ENCODE results near the gene AFF3. TPM values are rescaled to one million over a fixed set of nuclear protein-coding genes. Genes with fewer than 3 reads are reported as not detected.

The AFF3 gene
- total RNA-seq, 1 experiment from 2014 or later, result 0.05 TPM

GRCh38 chr2:100006516-100006915 is 135.9 kb downstream of the AFF3 start:
- Mint-ChIP-seq H3K27ac (ENCODE audit: unreplicated experiment) (no peak overlapping the region), H3K4me1 (ENCODE audit: low read depth, unreplicated experiment) (no peaks in the 10 kb centered on the region), H3K4me3 (ENCODE audit: unreplicated experiment) (no peak overlapping the region), H3K27me3 (ENCODE audit: insufficient read depth, unreplicated experiment) (peaks cover 17% of the 10 kb centered on the region), H3K9me3 (ENCODE audit: unreplicated experiment) (no peaks in the 10 kb centered on the region), H3K36me3 (ENCODE audit: insufficient read depth, unreplicated experiment) (no peaks in the 10 kb centered on the region)
- POLR2A ChIA-PET, result no interaction called here
- Histone ChIP-seq H3K9me3 (no peaks in the 10 kb centered on the region), H3K4me1 (no peaks in the 10 kb centered on the region), H3K4me3 (ENCODE audit: low read depth, low read length) (no peak overlapping the region), H3K36me3 (ENCODE audit: control insufficient read depth, insufficient read depth, low read length) (no peaks in the 10 kb centered on the region), H3K27me3 (replicated peaks; ENCODE audit: control insufficient read depth, insufficient read depth, low read length) (no peaks in the 10 kb centered on the region)
- no peak for DNase-seq
- CTCF ChIA-PET, result no interaction called here
- TF ChIP-seq CTCF (IDR thresholded peaks at IDR 0.05; ENCODE audit: insufficient read depth in 1 of 2, low read depth in 1 of 2, low read length in 1 of 2, severe bottlenecking in 1 of 2, unreplicated experiment in 1 of 2), result no peak
- BruUV-seq (replicated peaks), result no TSS peak
- intact Hi-C loops (cut with micrococcal nuclease; ENCODE audit: unreplicated experiment), result no loop called here

GRCh38 chr2:100004959-100005387 is 137.4 kb downstream of the AFF3 start:
- Mint-ChIP-seq H3K27me3 (ENCODE audit: insufficient read depth, unreplicated experiment) (peaks cover 24% of the 10 kb centered on the region), H3K9me3 (ENCODE audit: unreplicated experiment) (no peaks in the 10 kb centered on the region), H3K4me1 (ENCODE audit: low read depth, unreplicated experiment) (no peaks in the 10 kb centered on the region), H3K27ac (ENCODE audit: unreplicated experiment) (no peak overlapping the region), H3K4me3 (ENCODE audit: unreplicated experiment) (no peak overlapping the region), H3K36me3 (ENCODE audit: insufficient read depth, unreplicated experiment) (no peaks in the 10 kb centered on the region)
- ChIA-PET CTCF (no interaction called here), POLR2A (no interaction called here)
- BruUV-seq (replicated peaks), result no TSS peak
- no peak overlapping the region for H3K4me3 ChIP-seq (ENCODE audit: low read depth, low read length)
- DNase-seq, result no peak
- no peaks in the 10 kb centered on the region for H3K36me3 ChIP-seq (ENCODE audit: control insufficient read depth, insufficient read depth, low read length)
- intact Hi-C loops (cut with micrococcal nuclease; ENCODE audit: unreplicated experiment), result no loop called here
- no peaks in the 10 kb centered on the region for H3K4me1 ChIP-seq
- no peak for TF ChIP-seq CTCF (IDR thresholded peaks at IDR 0.05; ENCODE audit: insufficient read depth in 1 of 2, low read depth in 1 of 2, low read length in 1 of 2, severe bottlenecking in 1 of 2, unreplicated experiment in 1 of 2)
- no peaks in the 10 kb centered on the region for H3K9me3 ChIP-seq
- no peaks in the 10 kb centered on the region for H3K27me3 ChIP-seq (replicated peaks; ENCODE audit: control insufficient read depth, insufficient read depth, low read length)

GRCh38 chr2:100004348-100004884 is 138.0 kb downstream of the AFF3 start:
- Mint-ChIP-seq H3K4me3 (ENCODE audit: unreplicated experiment) (no peak overlapping the region), H3K27ac (ENCODE audit: unreplicated experiment) (no peak overlapping the region), H3K9me3 (ENCODE audit: unreplicated experiment) (no peaks in the 10 kb centered on the region), H3K4me1 (ENCODE audit: low read depth, unreplicated experiment) (no peaks in the 10 kb centered on the region), H3K27me3 (ENCODE audit: insufficient read depth, unreplicated experiment) (peaks cover 23% of the 10 kb centered on the region), H3K36me3 (ENCODE audit: insufficient read depth, unreplicated experiment) (no peaks in the 10 kb centered on the region)
- CTCF ChIA-PET, result no interaction called here
- POLR2A ChIA-PET, result no interaction called here
- no peak for TF ChIP-seq CTCF (IDR thresholded peaks at IDR 0.05; ENCODE audit: insufficient read depth in 1 of 2, low read depth in 1 of 2, low read length in 1 of 2, severe bottlenecking in 1 of 2, unreplicated experiment in 1 of 2)
- H3K4me1 ChIP-seq, result no peaks in the 10 kb centered on the region
- no peaks in the 10 kb centered on the region for H3K27me3 ChIP-seq (replicated peaks; ENCODE audit: control insufficient read depth, insufficient read depth, low read length)
- intact Hi-C loops (cut with micrococcal nuclease; ENCODE audit: unreplicated experiment), result no loop called here
- H3K4me3 ChIP-seq (ENCODE audit: low read depth, low read length), result no peak overlapping the region
- no peak for DNase-seq
- BruUV-seq (replicated peaks), result no TSS peak
- H3K9me3 ChIP-seq, result no peaks in the 10 kb centered on the region
- no peaks in the 10 kb centered on the region for H3K36me3 ChIP-seq (ENCODE audit: control insufficient read depth, insufficient read depth, low read length)
